Measurements from ENCODE around the gene FMN2. TPM values are rescaled to one million over a fixed set of nuclear protein-coding genes. Genes with fewer than 3 reads are reported as not detected.

Gene FMN2
- total RNA-seq, 1 donor from 2014 or later = 1.1 TPM

DNA sequence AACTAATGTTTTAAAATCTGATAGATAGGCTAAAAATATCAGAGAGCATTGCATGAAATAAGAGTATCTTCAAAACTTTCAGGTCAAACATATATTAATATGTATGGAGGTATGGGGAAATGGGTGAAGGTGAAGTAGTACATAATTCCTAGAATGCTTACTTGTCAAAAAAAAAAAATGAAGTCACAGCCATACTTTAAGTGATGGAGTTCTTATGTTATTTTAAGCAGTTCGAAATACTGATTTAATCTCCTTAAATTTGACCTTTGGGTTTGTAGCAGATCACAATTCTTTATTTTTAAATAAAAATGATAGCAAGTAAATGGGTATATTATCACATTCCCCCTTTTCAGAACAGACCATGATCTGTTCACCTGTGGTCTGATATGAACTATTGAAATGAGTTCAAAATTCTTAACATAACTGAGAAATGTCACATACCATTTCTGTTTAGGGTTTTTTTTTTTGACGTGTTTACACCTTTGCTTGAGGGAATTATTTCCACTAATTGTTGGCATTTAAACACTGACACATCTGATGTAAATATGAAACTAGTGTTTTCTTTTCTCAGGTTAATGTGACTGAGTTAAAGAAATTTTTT lies 300.1 kb downstream of the FMN2 start:
- TF ChIP-seq, protein P1, sequence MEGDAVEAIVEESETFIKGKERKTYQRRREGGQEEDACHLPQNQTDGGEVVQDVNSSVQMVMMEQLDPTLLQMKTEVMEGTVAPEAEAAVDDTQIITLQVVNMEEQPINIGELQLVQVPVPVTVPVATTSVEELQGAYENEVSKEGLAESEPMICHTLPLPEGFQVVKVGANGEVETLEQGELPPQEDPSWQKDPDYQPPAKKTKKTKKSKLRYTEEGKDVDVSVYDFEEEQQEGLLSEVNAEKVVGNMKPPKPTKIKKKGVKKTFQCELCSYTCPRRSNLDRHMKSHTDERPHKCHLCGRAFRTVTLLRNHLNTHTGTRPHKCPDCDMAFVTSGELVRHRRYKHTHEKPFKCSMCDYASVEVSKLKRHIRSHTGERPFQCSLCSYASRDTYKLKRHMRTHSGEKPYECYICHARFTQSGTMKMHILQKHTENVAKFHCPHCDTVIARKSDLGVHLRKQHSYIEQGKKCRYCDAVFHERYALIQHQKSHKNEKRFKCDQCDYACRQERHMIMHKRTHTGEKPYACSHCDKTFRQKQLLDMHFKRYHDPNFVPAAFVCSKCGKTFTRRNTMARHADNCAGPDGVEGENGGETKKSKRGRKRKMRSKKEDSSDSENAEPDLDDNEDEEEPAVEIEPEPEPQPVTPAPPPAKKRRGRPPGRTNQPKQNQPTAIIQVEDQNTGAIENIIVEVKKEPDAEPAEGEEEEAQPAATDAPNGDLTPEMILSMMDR (IDR thresholded peaks at IDR 0.05) = no peak
- no peaks in the 10 kb centered on the region for H3K27me3 ChIP-seq (ENCODE audit: low read depth)
- H3K36me3 ChIP-seq = no peaks in the 10 kb centered on the region
- no peaks in the 10 kb centered on the region for H3K4me1 ChIP-seq
- ATAC-seq (no peak), DNase-seq (no peak)
- no peak overlapping the region for H3K27ac ChIP-seq
- intact Hi-C loops (cut with DNase I) = no loop called here
- H3K4me3 ChIP-seq = no peak overlapping the region
- no peaks in the 10 kb centered on the region for H3K9me3 ChIP-seq

DNA sequence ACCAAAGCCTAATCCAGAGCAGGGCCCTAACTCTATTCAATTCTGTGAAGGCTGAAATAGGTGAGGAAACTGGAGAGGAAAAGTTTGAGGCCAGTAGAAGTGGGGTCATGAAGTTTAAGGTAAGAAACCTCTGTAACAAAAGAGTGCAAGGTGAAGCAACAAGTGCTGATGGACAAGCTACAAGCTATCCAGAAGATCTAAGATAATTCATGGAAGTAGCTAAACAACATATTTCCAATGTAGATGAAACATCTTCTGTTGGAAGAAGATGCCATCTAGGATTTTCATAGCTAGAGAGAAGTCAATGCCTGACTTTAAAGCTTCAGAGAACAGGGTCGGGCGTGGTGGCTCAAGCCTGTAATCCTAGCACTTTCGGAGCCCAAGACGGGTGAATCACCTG lies 302.7 kb downstream of the FMN2 start:
- Histone ChIP-seq H3K9me3 (no peaks in the 10 kb centered on the region), H3K4me1 (no peaks in the 10 kb centered on the region), H3K27me3 (ENCODE audit: low read depth) (no peaks in the 10 kb centered on the region), H3K36me3 (no peaks in the 10 kb centered on the region), H3K27ac (no peak overlapping the region), H3K4me3 (no peak overlapping the region)
- no peak for DNase-seq
- ATAC-seq = no peak
- intact Hi-C loops (cut with DNase I) = no loop called here
- TF ChIP-seq, protein P1 (IDR thresholded peaks at IDR 0.05) = no peak

DNA sequence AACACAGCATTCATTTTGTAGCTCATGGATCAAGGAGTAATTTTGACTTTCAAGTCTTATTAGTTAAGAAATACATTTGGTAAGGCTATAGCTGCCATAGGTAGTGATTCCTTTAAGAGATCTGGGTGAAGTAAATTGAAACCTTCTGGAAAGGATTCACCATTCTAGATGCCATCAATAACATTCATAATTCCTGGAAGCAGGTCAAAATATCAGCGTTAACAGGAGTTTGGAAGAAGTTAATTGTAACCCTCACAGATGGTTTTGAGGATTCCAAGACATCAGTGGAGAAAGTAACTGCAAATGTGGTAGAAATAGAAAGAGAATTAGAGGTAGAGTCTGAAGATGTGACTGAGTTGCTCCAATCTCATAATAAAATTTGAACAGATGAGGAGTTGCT lies 303.7 kb downstream of the FMN2 start:
- intact Hi-C loops (cut with DNase I) = no loop called here
- no peaks in the 10 kb centered on the region for H3K27me3 ChIP-seq (ENCODE audit: low read depth)
- H3K27ac ChIP-seq = no peak overlapping the region
- H3K36me3 ChIP-seq = no peaks in the 10 kb centered on the region
- no peaks in the 10 kb centered on the region for H3K4me1 ChIP-seq
- DNase-seq (no peak), ATAC-seq (no peak)
- no peaks in the 10 kb centered on the region for H3K9me3 ChIP-seq
- H3K4me3 ChIP-seq = no peak overlapping the region
- TF ChIP-seq, protein P1 (IDR thresholded peaks at IDR 0.05) = no peak

- intact Hi-C loops (cut with DNase I) = no loop called here
- DNase-seq (no peak), ATAC-seq (no peak)
- H3K36me3 ChIP-seq = no peaks in the 10 kb centered on the region
- H3K27ac ChIP-seq = no peak overlapping the region
- no peak overlapping the region for H3K4me3 ChIP-seq
- TF ChIP-seq, protein P1 (IDR thresholded peaks at IDR 0.05) = no peak
- H3K4me1 ChIP-seq = peaks cover 5% of the 10 kb centered on the region
- no peaks in the 10 kb centered on the region for H3K27me3 ChIP-seq (ENCODE audit: low read depth)
- no peaks in the 10 kb centered on the region for H3K9me3 ChIP-seq
Observed at GRCh38 chr1:240399381-240399780, 307.7 kb downstream of the FMN2 start.

GRCh38 chr1:240401731-240402130 lies 310.0 kb downstream of the FMN2 start:
- TF ChIP-seq, protein P1 (IDR thresholded peaks at IDR 0.05) = no peak
- Histone ChIP-seq H3K4me3 (no peak overlapping the region), H3K27ac (no peak overlapping the region), H3K9me3 (no peaks in the 10 kb centered on the region), H3K36me3 (no peaks in the 10 kb centered on the region), H3K4me1 (peaks cover 5% of the 10 kb centered on the region), H3K27me3 (ENCODE audit: low read depth) (no peaks in the 10 kb centered on the region)
- DNase-seq = no peak
- intact Hi-C loops (cut with DNase I) = no loop called here
- peak; percentile 77 to 79 for ATAC-seq

All from lower lobe of right lung (tissue), 2 donors.